ENCODE data around the gene TEX14.
"Not testable (repeated sequence)": the region's sequence is repeated elsewhere in the genome, so short reads cannot be mapped to it uniquely, and the experiment has no call there.

TEX14 gene

DNA sequence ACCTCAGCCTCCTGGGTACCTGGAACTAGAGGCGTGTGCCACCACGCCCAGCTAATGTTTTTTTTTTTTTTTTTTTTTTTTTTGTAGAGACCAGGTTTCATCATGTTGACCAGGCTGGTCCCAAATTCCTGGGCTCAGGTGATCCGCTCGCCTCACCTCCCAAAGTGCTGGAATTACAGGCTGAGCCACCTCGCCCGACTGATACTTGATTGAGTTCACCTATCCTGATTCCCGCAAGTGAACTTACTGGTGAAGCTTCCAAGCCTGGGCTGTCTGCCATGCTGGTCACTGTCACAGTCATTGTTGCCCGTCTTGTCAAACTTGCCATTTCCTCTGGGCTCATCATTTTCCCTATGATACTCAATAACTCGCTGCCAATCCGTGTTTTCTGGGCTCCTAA, 106.3 kb downstream of the TEX14 start:
- Histone ChIP-seq H3K4me1 (ENCODE audit: control insufficient read depth, insufficient read depth, low read length, poor library complexity, severe bottlenecking) (no peaks in the 10 kb centered on the region), H3K4me3 (ENCODE audit: extremely low read depth, insufficient read depth, low read length, poor library complexity, severe bottlenecking) (no peak overlapping the region), H3K27ac (ENCODE audit: low read depth, low read length, severe bottlenecking) (no peak overlapping the region), H3K36me3 (ENCODE audit: control insufficient read depth, insufficient read depth, low read length) (no peaks in the 10 kb centered on the region), H3K9me3 (ENCODE audit: control insufficient read depth, low read length) (no peaks in the 10 kb centered on the region)
- 86 to 88% methylated on average over 8 of the region's 10 CpGs for WGBS, 2 experiments (ENCODE audit: insufficient coverage in 2 of 2)

- Histone ChIP-seq H3K9me3 (ENCODE audit: control insufficient read depth, low read length) (no peaks in the 10 kb centered on the region), H3K27ac (ENCODE audit: low read depth, low read length, severe bottlenecking) (no peak overlapping the region), H3K4me3 (ENCODE audit: extremely low read depth, insufficient read depth, low read length, poor library complexity, severe bottlenecking) (no peak overlapping the region), H3K36me3 (ENCODE audit: control insufficient read depth, insufficient read depth, low read length) (no peaks in the 10 kb centered on the region), H3K4me1 (ENCODE audit: control insufficient read depth, insufficient read depth, low read length, poor library complexity, severe bottlenecking) (no peaks in the 10 kb centered on the region)
- WGBS, 2 experiments (ENCODE audit: insufficient coverage in 2 of 2) = 86 to 100% methylated on average over 2 of the region's 5 CpGs
Observed at GRCh38 chr17:58583486-58583885, 108.4 kb downstream of the TEX14 start.

DNA sequence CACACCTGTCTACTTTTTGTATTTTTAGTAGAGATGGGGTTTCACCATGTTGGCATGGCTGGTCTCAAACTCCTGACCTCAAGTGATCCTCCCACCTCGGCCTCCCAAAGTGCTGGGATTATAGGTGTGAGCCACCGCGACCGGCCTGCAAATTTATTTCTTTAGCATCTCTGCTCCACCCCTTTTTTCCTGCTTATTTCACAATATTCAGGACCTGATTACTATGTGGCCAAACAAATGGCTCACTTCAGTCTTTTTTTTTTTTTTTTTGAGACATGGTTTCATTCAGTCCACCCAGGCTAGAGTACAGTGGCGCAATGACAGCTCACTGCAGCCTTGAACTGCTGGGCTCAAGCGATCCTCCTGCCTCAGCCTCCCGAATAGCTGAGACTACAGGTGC, 109.1 kb downstream of the TEX14 start:
- WGBS, 2 experiments (ENCODE audit: insufficient coverage in 2 of 2) = 88 to 95% methylated on average over 4 to 7 of the region's 7 CpGs
- not testable (repeated sequence) for H3K27ac ChIP-seq (ENCODE audit: low read depth, low read length, severe bottlenecking); H3K36me3 ChIP-seq (ENCODE audit: control insufficient read depth, insufficient read depth, low read length); H3K4me3 ChIP-seq (ENCODE audit: extremely low read depth, insufficient read depth, low read length, poor library complexity, severe bottlenecking); H3K4me1 ChIP-seq (ENCODE audit: control insufficient read depth, insufficient read depth, low read length, poor library complexity, severe bottlenecking); H3K9me3 ChIP-seq (ENCODE audit: control insufficient read depth, low read length)

DNA sequence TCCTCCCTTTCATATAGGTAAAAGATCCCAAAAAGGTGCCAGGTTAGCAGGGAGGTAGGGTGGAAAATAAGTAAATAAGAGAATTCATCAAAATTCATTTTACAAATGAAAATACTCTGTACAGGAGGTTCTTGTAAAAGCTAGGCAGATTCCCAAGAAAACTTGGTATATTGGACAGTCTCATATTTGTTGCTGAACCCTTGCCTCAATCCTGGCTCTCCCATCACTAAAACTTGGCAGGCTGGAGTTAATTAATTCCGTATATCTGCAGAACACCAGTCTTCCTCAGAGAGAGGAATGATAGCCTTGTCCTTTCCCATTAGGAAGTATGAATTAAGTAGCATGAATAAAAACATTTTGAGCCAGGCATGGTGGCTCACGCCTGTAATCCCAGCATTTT, 111.2 kb downstream of the TEX14 start:
- Histone ChIP-seq H3K9me3 (ENCODE audit: control insufficient read depth, low read length) (no peaks in the 10 kb centered on the region), H3K36me3 (ENCODE audit: control insufficient read depth, insufficient read depth, low read length) (no peaks in the 10 kb centered on the region), H3K27ac (ENCODE audit: low read depth, low read length, severe bottlenecking) (no peak overlapping the region), H3K4me1 (ENCODE audit: control insufficient read depth, insufficient read depth, low read length, poor library complexity, severe bottlenecking) (no peaks in the 10 kb centered on the region), H3K4me3 (ENCODE audit: extremely low read depth, insufficient read depth, low read length, poor library complexity, severe bottlenecking) (no peak overlapping the region)
- WGBS, 2 experiments (ENCODE audit: insufficient coverage in 2 of 2) = 100% methylated on average over 1 of the region's 2 CpGs; no CpG with 5 or more reads in 1 of the 2 experiments

DNA sequence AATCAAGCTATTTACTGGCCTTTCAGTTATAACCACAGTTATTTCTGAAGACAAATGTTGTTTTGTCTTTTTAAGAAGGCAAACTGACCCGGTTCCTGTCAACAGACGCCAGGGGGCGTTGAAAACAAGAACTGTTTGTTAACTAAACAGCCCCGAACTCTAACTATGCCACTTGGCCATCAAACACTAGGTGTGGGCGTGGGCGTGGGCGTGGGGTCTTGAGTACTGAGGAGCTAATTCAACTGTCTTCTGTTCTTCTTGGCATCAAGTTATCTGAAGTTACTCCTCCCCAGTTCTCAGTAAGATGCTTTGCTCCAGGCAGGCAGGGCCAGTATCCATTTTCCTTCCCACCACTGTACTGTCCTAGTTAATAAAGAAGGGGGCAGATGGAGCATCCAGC, 114.1 kb downstream of the TEX14 start:
- H3K4me3 ChIP-seq (ENCODE audit: extremely low read depth, insufficient read depth, low read length, poor library complexity, severe bottlenecking) = no peak overlapping the region
- WGBS, 2 experiments (ENCODE audit: insufficient coverage in 2 of 2) = 13 to 29% methylated on average over 4 to 7 of the region's 7 CpGs
- no peaks in the 10 kb centered on the region for H3K36me3 ChIP-seq (ENCODE audit: control insufficient read depth, insufficient read depth, low read length)
- no peaks in the 10 kb centered on the region for H3K9me3 ChIP-seq (ENCODE audit: control insufficient read depth, low read length)
- H3K27ac ChIP-seq (ENCODE audit: low read depth, low read length, severe bottlenecking) = no peak overlapping the region
- H3K4me1 ChIP-seq (ENCODE audit: control insufficient read depth, insufficient read depth, low read length, poor library complexity, severe bottlenecking) = no peaks in the 10 kb centered on the region

- no peak overlapping the region for H3K27ac ChIP-seq (ENCODE audit: low read depth, low read length, severe bottlenecking)
- WGBS, 2 experiments (ENCODE audit: insufficient coverage in 2 of 2) = no CpG with 5 or more reads among the region's 3 CpGs
- H3K4me1 ChIP-seq (ENCODE audit: control insufficient read depth, insufficient read depth, low read length, poor library complexity, severe bottlenecking) = no peaks in the 10 kb centered on the region
Observed at GRCh38 chr17:58576679-58577367, 115.0 kb downstream of the TEX14 start.

DNA sequence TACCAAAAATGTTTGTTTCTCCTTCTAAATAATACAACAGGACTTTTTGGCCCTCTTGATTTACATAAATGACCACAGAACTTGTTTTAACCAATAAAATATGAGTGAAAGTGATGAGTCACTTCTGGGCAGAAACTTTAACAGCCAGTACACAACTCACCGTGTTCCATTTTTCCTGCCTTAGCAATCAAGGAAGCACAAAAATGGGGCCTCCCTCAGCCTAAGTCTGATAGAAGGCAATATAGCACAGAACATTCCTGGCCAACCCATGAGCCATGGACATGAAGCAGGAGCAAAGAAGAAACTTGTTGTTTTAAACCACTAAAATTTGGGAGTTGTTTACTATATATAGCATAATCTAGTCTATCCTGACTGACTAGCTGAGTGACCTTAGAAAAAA, 116.3 kb downstream of the TEX14 start:
- no peak overlapping the region for H3K4me3 ChIP-seq (ENCODE audit: extremely low read depth, insufficient read depth, low read length, poor library complexity, severe bottlenecking)
- H3K9me3 ChIP-seq (ENCODE audit: control insufficient read depth, low read length) = no peaks in the 10 kb centered on the region
- H3K27ac ChIP-seq (ENCODE audit: low read depth, low read length, severe bottlenecking) = no peak overlapping the region
- 100% methylated on average over 1 of the region's 1 CpG; no CpG with 5 or more reads in 1 of the 2 experiments for WGBS, 2 experiments (ENCODE audit: insufficient coverage in 2 of 2)
- no peaks in the 10 kb centered on the region for H3K4me1 ChIP-seq (ENCODE audit: control insufficient read depth, insufficient read depth, low read length, poor library complexity, severe bottlenecking)
- no peaks in the 10 kb centered on the region for H3K36me3 ChIP-seq (ENCODE audit: control insufficient read depth, insufficient read depth, low read length)

More at GRCh38 chr17:58576679-58577367, 115.0 kb downstream of the TEX14 start:
- Histone ChIP-seq H3K4me3 (ENCODE audit: extremely low read depth, insufficient read depth, low read length, poor library complexity, severe bottlenecking) (no peak overlapping the region), H3K9me3 (ENCODE audit: control insufficient read depth, low read length) (no peaks in the 10 kb centered on the region), H3K36me3 (ENCODE audit: control insufficient read depth, insufficient read depth, low read length) (no peaks in the 10 kb centered on the region)

DNA sequence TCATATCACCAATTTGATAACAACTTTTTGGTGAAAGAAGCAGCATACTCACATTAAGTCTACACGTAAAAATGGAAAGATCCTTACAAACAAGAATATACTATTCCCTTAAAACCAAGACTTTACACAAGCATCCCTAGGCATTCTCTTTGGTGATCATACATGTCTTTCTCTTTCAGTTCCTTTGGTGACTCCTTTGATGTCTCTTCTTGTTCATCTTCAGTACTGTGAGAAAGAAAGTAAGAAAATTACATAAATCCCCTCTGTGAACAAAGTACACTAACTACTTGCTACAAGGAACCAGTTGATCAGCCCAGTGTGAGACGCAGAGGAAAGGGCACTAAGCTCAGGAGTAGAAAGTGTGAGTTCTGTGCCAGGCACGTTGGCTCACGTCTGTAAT, 117.8 kb downstream of the TEX14 start:
- Histone ChIP-seq H3K4me1 (ENCODE audit: control insufficient read depth, insufficient read depth, low read length, poor library complexity, severe bottlenecking) (no peaks in the 10 kb centered on the region), H3K27ac (ENCODE audit: low read depth, low read length, severe bottlenecking) (no peak overlapping the region), H3K9me3 (ENCODE audit: control insufficient read depth, low read length) (no peaks in the 10 kb centered on the region), H3K36me3 (ENCODE audit: control insufficient read depth, insufficient read depth, low read length) (no peaks in the 10 kb centered on the region), H3K4me3 (ENCODE audit: extremely low read depth, insufficient read depth, low read length, poor library complexity, severe bottlenecking) (no peak overlapping the region)
- WGBS, 2 experiments (ENCODE audit: insufficient coverage in 2 of 2) = 81 to 88% methylated on average over 4 of the region's 4 CpGs

GRCh38 chr17:58572846-58573245, 119.0 kb downstream of the TEX14 start:
- H3K36me3 ChIP-seq (ENCODE audit: control insufficient read depth, insufficient read depth, low read length) = no peaks in the 10 kb centered on the region
- WGBS, 2 experiments (ENCODE audit: insufficient coverage in 2 of 2) = 88 to 100% methylated on average over 1 to 2 of the region's 3 CpGs
- H3K9me3 ChIP-seq (ENCODE audit: control insufficient read depth, low read length) = no peaks in the 10 kb centered on the region
- H3K4me3 ChIP-seq (ENCODE audit: extremely low read depth, insufficient read depth, low read length, poor library complexity, severe bottlenecking) = no peak overlapping the region
- H3K27ac ChIP-seq (ENCODE audit: low read depth, low read length, severe bottlenecking) = no peak overlapping the region
- H3K4me1 ChIP-seq (ENCODE audit: control insufficient read depth, insufficient read depth, low read length, poor library complexity, severe bottlenecking) = no peaks in the 10 kb centered on the region

- Histone ChIP-seq H3K9me3 (ENCODE audit: control insufficient read depth, low read length) (no peaks in the 10 kb centered on the region), H3K36me3 (ENCODE audit: control insufficient read depth, insufficient read depth, low read length) (no peaks in the 10 kb centered on the region), H3K27ac (ENCODE audit: low read depth, low read length, severe bottlenecking) (no peak overlapping the region), H3K4me1 (ENCODE audit: control insufficient read depth, insufficient read depth, low read length, poor library complexity, severe bottlenecking) (no peaks in the 10 kb centered on the region), H3K4me3 (ENCODE audit: extremely low read depth, insufficient read depth, low read length, poor library complexity, severe bottlenecking) (no peak overlapping the region)
- WGBS, 2 experiments (ENCODE audit: insufficient coverage in 2 of 2) = 85 to 93% methylated on average over 4 of the region's 4 CpGs
Observed at GRCh38 chr17:58570758-58571157, 121.1 kb downstream of the TEX14 start.

- Histone ChIP-seq H3K4me3 (ENCODE audit: extremely low read depth, insufficient read depth, low read length, poor library complexity, severe bottlenecking) (no peak overlapping the region), H3K27ac (ENCODE audit: low read depth, low read length, severe bottlenecking) (no peak overlapping the region), H3K9me3 (ENCODE audit: control insufficient read depth, low read length) (no peaks in the 10 kb centered on the region), H3K36me3 (ENCODE audit: control insufficient read depth, insufficient read depth, low read length) (no peaks in the 10 kb centered on the region), H3K4me1 (ENCODE audit: control insufficient read depth, insufficient read depth, low read length, poor library complexity, severe bottlenecking) (no peaks in the 10 kb centered on the region)
- WGBS, 2 experiments (ENCODE audit: insufficient coverage in 2 of 2) = 100% methylated on average over 1 of the region's 1 CpG; no CpG with 5 or more reads in 1 of the 2 experiments
Observed at GRCh38 chr17:58569196-58569595, 122.6 kb downstream of the TEX14 start.
